Body of pancreas (tissue), 4 donors: Measurements from ENCODE around the gene BMPR2.
"Not testable (repeated sequence)": the region's sequence is repeated elsewhere in the genome, so short reads cannot be mapped to it uniquely, and the experiment has no call there.

Experiments
- POLR2A ChIP-seq, 3 donors: fragments of 450-650 bp; IDR thresholded peaks; one replicate each; pipeline ENCODE4 v1.6.1; 2016; ENCODE audit warnings: antibody characterized with exemption in 3 of 3, mild to moderate bottlenecking in 2 of 3
- TF ChIP-seq, protein P1 (sequence below), 7 experiments: fragments of 450-650 bp in 4 of 7; fragments of 200-600 bp in 3 of 7; sonication (generic) in 3 of 7; IDR thresholded peaks; one replicate each; pipeline ENCODE4 v1.5.1; 2016 to 2019; ENCODE audit warnings: antibody characterized with exemption in 7 of 7

DNA sequence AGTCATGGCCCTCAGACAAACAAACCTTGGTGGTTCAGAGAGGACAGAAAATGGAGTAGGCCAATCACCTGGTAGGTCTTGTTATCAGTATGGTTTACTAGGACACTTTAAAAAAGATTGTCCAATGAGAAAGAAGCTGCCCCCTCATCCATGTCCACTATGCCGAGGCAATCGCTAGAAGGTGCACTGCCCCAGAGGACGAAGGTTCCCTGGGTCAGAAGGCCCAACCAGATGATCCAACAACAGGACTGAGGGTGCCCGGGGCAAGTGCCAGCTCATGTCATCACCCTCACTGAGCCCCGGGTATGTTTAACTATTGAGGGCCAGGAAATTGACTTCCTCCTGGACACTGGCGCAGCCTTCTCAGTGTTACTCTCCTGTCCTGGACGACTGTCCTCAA is 123.7 kb downstream of the BMPR2 start:
- TF ChIP-seq, protein P1, sequence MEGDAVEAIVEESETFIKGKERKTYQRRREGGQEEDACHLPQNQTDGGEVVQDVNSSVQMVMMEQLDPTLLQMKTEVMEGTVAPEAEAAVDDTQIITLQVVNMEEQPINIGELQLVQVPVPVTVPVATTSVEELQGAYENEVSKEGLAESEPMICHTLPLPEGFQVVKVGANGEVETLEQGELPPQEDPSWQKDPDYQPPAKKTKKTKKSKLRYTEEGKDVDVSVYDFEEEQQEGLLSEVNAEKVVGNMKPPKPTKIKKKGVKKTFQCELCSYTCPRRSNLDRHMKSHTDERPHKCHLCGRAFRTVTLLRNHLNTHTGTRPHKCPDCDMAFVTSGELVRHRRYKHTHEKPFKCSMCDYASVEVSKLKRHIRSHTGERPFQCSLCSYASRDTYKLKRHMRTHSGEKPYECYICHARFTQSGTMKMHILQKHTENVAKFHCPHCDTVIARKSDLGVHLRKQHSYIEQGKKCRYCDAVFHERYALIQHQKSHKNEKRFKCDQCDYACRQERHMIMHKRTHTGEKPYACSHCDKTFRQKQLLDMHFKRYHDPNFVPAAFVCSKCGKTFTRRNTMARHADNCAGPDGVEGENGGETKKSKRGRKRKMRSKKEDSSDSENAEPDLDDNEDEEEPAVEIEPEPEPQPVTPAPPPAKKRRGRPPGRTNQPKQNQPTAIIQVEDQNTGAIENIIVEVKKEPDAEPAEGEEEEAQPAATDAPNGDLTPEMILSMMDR (IDR thresholded peaks at IDR 0.05): not testable (repeated sequence)
- not testable (repeated sequence) for TF ChIP-seq POLR2A (IDR thresholded peaks at IDR 0.05)
